HepG2 (cell line): ENCODE results near the gene XAF1. TPM values are rescaled to one million over a fixed set of nuclear protein-coding genes. Genes with fewer than 3 reads are reported as not detected.

Experiments used
- ARID2 ChIP-seq: sonication (generic); formaldehyde crosslinking; IDR thresholded peaks from 2 replicates; pipeline ENCODE4 v1.8.1; 2022; ENCODE audit warnings: mild to moderate bottlenecking, missing genetic modification reagents, borderline replicate concordance
- CSRNP1 ChIP-seq: sonication (generic); formaldehyde crosslinking; IDR thresholded peaks from 2 replicates; pipeline ENCODE4 v1.8.1; 2023; ENCODE audit warnings: mild to moderate bottlenecking, missing genetic modification reagents
- FLYWCH1 ChIP-seq: sonication (generic); formaldehyde crosslinking; IDR thresholded peaks from 2 replicates; pipeline ENCODE4 v1.8.1; 2023; ENCODE audit warnings: mild to moderate bottlenecking, missing genetic modification reagents
- HIVEP1 ChIP-seq: sonication (generic); formaldehyde crosslinking; IDR thresholded peaks from 2 replicates; pipeline ENCODE4 v1.4.0; 2020; ENCODE audit warnings: mild to moderate bottlenecking, missing genetic modification reagents
- KAT8 ChIP-seq: IDR thresholded peaks from 2 replicates; pipeline ENCODE4 v1.6.1; 2016; ENCODE audit warnings: missing genetic modification reagents, missing compliant biosample characterization
- MAF1 ChIP-seq: sonication (generic); formaldehyde crosslinking; IDR thresholded peaks from 2 replicates; pipeline ENCODE4 v1.5.0; 2020; ENCODE audit warnings: missing genetic modification reagents, borderline replicate concordance
- NFIB ChIP-seq: sonication (generic); formaldehyde crosslinking; IDR thresholded peaks from 2 replicates; pipeline ENCODE4 v1.9.0; 2021; ENCODE audit warnings: missing genetic modification reagents, mild to moderate bottlenecking, borderline replicate concordance
- PAF1 ChIP-seq: IDR thresholded peaks from 2 replicates; pipeline ENCODE4 v1.6.1; 2016; ENCODE audit warnings: missing genetic modification reagents, missing compliant biosample characterization
- RNF219 ChIP-seq: sonication (generic); formaldehyde crosslinking; IDR thresholded peaks from 2 replicates; pipeline ENCODE4 v1.5.0; 2020; ENCODE audit warnings: mild to moderate bottlenecking, missing genetic modification reagents
- TIGD3 ChIP-seq: sonication (generic); formaldehyde crosslinking; IDR thresholded peaks from 2 replicates; pipeline ENCODE4 v1.5.1; 2020; ENCODE audit warnings: mild to moderate bottlenecking, missing genetic modification reagents, borderline replicate concordance
- ZBTB46 ChIP-seq: sonication (generic); formaldehyde crosslinking; IDR thresholded peaks from 2 replicates; pipeline ENCODE4 v1.4.0; 2020; ENCODE audit warnings: mild to moderate bottlenecking, missing genetic modification reagents, borderline replicate concordance
- ZBTB7A ChIP-seq: sonication (generic); formaldehyde crosslinking; IDR thresholded peaks from 2 replicates; pipeline ENCODE4 v1.8.0; 2022; ENCODE audit warnings: mild to moderate bottlenecking, missing genetic modification reagents
- ZNF136 ChIP-seq: sonication (generic); formaldehyde crosslinking; IDR thresholded peaks from 2 replicates; pipeline ENCODE4 v1.8.1; 2022; ENCODE audit warnings: low read depth, mild to moderate bottlenecking, moderate library complexity, missing genetic modification reagents
- ZNF33B ChIP-seq: sonication (generic); formaldehyde crosslinking; IDR thresholded peaks from 2 replicates; pipeline ENCODE4 v1.5.1; 2020; ENCODE audit warnings: mild to moderate bottlenecking, missing genetic modification reagents
- ZNF383 ChIP-seq: sonication (generic); formaldehyde crosslinking; IDR thresholded peaks from 2 replicates; pipeline ENCODE4 v1.4.0; 2020; ENCODE audit warnings: missing genetic modification reagents, mild to moderate bottlenecking, borderline replicate concordance
- polyA plus RNA-seq, 8 experiments: library from polyadenylated mRNA; depleted of rRNA in 3 of 8; stranded (reverse) in 7 of 8; unstranded in 1 of 8; fragments of >200 nt; fragmentation: Illumina TruSeq in 4 of 8; extraction: Trizol in 4 of 8; gene quantifications; 2 replicates each; pipeline versions ENCODE4 v1.2.1 to v1.2.3, GENCODE V29; 2011 to 2016; ENCODE audit warnings: low read depth in 4 of 8, missing spikeins in 1 of 8, mixed read lengths in 1 of 8; ENCODE audit not compliant: insufficient read depth in 1 of 8
- total RNA-seq, 5 experiments: library from RNA; depleted of rRNA; stranded (reverse); fragments of >200 nt; fragmentation: Illumina TruSeq; extraction: Trizol; gene quantifications; 2 replicates each; pipeline ENCODE4 v1.2.3, GENCODE V29; 2016; ENCODE audit warnings: low read depth in 1 of 5
- TF ChIP-seq, protein P1 (sequence below): sonication (generic); formaldehyde crosslinking; IDR thresholded peaks from 2 replicates; pipeline ENCODE4 v1.5.0; 2020; ENCODE audit warnings: missing genetic modification reagents
- TF ChIP-seq, protein P2 (sequence below): sonication (generic); formaldehyde crosslinking; IDR thresholded peaks from 2 replicates; pipeline ENCODE4 v1.8.1; 2022; ENCODE audit warnings: mild to moderate bottlenecking, missing genetic modification reagents

XAF1 gene
- total and polyA plus RNA-seq, 2 of the 13 experiments (the other 11 are each of a cell fraction or from before 2014, with no cell fraction given): 1.2 to 2.4 TPM

DNA sequence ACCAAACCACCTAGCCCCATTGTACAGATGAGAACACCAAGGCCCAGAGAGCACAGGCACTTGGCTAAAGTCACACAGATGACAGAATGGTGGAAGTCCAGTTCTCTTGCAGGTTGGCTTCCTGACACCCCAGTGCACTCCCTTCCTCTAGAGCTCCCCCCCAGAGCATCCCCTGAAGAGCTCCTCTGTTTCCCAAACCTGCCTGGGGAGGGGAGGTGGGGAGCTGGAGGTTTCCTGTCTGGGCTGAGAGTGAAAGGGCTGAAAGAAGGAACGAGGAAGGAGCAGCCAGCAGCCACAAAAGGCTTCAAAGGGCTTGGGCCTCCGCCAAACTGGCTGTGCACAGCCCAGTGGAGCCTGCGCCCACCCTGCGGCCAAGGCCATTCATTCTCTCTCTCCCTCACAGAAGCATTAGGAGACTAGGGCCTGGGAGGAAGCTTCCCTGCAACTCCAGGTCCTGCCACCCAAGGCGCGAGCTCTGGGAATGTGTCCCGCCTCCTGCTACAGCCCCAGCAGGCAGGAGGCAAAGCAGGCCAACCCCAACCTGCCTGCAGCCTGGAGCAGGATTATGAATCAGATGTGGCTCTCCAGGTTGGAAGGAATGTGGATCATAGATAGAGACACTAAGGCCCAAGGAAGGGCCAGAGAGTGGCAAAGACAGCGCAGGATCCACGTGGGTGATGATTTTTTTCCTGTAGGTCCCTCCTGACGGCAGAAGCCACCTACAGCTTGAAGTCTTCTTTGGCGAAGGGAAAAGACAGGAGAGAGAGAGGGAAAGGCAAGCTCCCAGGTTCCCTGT, 43.6 kb upstream of the XAF1 start (continued):
- peak; percentile 7; the same call in 1 of the 2 replicates for TF ChIP-seq ZBTB46 (CRISPR knock-in tag)
- TF ChIP-seq CSRNP1 (CRISPR knock-in tag): no peak
- TF ChIP-seq, protein P1, sequence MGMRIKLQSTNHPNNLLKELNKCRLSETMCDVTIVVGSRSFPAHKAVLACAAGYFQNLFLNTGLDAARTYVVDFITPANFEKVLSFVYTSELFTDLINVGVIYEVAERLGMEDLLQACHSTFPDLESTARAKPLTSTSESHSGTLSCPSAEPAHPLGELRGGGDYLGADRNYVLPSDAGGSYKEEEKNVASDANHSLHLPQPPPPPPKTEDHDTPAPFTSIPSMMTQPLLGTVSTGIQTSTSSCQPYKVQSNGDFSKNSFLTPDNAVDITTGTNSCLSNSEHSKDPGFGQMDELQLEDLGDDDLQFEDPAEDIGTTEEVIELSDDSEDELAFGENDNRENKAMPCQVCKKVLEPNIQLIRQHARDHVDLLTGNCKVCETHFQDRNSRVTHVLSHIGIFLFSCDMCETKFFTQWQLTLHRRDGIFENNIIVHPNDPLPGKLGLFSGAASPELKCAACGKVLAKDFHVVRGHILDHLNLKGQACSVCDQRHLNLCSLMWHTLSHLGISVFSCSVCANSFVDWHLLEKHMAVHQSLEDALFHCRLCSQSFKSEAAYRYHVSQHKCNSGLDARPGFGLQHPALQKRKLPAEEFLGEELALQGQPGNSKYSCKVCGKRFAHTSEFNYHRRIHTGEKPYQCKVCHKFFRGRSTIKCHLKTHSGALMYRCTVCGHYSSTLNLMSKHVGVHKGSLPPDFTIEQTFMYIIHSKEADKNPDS: 0 out of 2 replicates have a peak, but pooled peaks have one; percentile 37
- TF ChIP-seq KAT8 (CRISPR knock-in tag): 0 out of 2 replicates have a peak, but pooled peaks have one; percentile 8
- peak; percentile 62; the same call in 1 of the 2 replicates for TF ChIP-seq ARID2 (CRISPR knock-in tag)
- TF ChIP-seq HIVEP1 (CRISPR knock-in tag): no peak
- peak; percentile 50; the same call in 1 of the 2 replicates for TF ChIP-seq ZBTB7A
- no peak for TF ChIP-seq MAF1 (CRISPR knock-in tag)
- TF ChIP-seq RNF219 (CRISPR knock-in tag): no peak
- peak; percentile 94 for TF ChIP-seq PAF1 (CRISPR knock-in tag)
- TF ChIP-seq NFIB (CRISPR knock-in tag): no peak
- TF ChIP-seq, protein P2, sequence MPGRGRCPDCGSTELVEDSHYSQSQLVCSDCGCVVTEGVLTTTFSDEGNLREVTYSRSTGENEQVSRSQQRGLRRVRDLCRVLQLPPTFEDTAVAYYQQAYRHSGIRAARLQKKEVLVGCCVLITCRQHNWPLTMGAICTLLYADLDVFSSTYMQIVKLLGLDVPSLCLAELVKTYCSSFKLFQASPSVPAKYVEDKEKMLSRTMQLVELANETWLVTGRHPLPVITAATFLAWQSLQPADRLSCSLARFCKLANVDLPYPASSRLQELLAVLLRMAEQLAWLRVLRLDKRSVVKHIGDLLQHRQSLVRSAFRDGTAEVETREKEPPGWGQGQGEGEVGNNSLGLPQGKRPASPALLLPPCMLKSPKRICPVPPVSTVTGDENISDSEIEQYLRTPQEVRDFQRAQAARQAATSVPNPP (CRISPR knock-in tag): no peak; the same call in 1 of the 2 replicates
- TF ChIP-seq FLYWCH1: no peak
- 0 out of 2 replicates have a peak, but pooled peaks have one; percentile 64 for TF ChIP-seq ZNF136 (CRISPR knock-in tag)
- no peak for TF ChIP-seq TIGD3 (CRISPR knock-in tag)
- 0 out of 2 replicates have a peak, but pooled peaks have one; percentile 84 for TF ChIP-seq ZNF383 (CRISPR knock-in tag)
- 0 out of 2 replicates have a peak, but pooled peaks have one; percentile 22 for TF ChIP-seq ZNF33B (CRISPR knock-in tag)
